HepG2 (cell line): ENCODE results near the gene PNPLA8. TPM values are rescaled to one million over a fixed set of nuclear protein-coding genes. Genes with fewer than 3 reads are reported as not detected.

ENCODE experiments used
- ATAC-seq: fragments of 200-7000 bp; cut with Tn5 transposase; 3 replicates; pipeline ENCODE4 v1.9.1; 2020; ENCODE audit warnings: mild to moderate bottlenecking, moderate library complexity
- BruUV-seq: library from RNA; stranded (reverse); fragments of 400-500 nt; replicated peaks from 2 replicates; lab custom pipeline; 2021; lab: Mats Ljungman, UMichigan
- CTCF ChIA-PET: fragments of 300-600 bp; formaldehyde crosslinking; extraction: SDS; loops from one replicate; lab custom pipeline; 2021; ENCODE audit warnings: low total read pairs, inconsistent platforms, low intra/inter-chr PET ratio; lab: Yijun Ruan, JAX
- POLR2A ChIA-PET: fragments of 350-600 bp; sonication (Branson Sonifier 250); formaldehyde crosslinking; loops from one replicate; lab custom pipeline; 2020; ENCODE audit warnings: antibody characterized with exemption, inconsistent platforms; lab: Yijun Ruan, JAX
- DNase-seq: peaks from one replicate; pipeline ENCODE4 v3.0.0-alpha.2; 2015; ENCODE audit warnings: low spot score
- FAIRE-seq: peaks from 3 replicates; lab custom pipeline; 2011; peaks lifted over from hg19 to GRCh38; lab: Jason Lieb, UNC
- H2AFZ ChIP-seq: one replicate; pipeline ENCODE4 v1.6.1; 2011; ENCODE audit warnings: low read length, inconsistent platforms
- H3K27ac ChIP-seq: fragments of 300-600 bp; 3 replicates; pipeline ENCODE4 v1.8.0; 2011; ENCODE audit warnings: mixed run types, mild to moderate bottlenecking, mixed read lengths, low read length, inconsistent platforms; ENCODE audit not compliant: insufficient read depth; ENCODE audit errors: extremely low read length
- H3K27me3 ChIP-seq, 2 experiments: fragments of 200-600 bp in 1 of 2; 2 replicates in 1 of 2; 3 replicates in 1 of 2; pipeline versions ENCODE4 v1.6.0 to v1.8.0; 2011; ENCODE audit warnings: low read length in 2 of 2, mild to moderate bottlenecking in 2 of 2, moderate library complexity in 2 of 2, inconsistent platforms in 1 of 2; ENCODE audit not compliant: insufficient read depth in 2 of 2, control insufficient read depth in 1 of 2
- H3K36me3 ChIP-seq, 2 experiments: fragments of 200-600 bp in 1 of 2; replicated peaks in 1 of 2; 2 replicates in 1 of 2; 3 replicates in 1 of 2; pipeline versions ENCODE4 v1.5.1 to v1.8.0; 2011; ENCODE audit warnings: low read length in 2 of 2, inconsistent platforms in 1 of 2; ENCODE audit not compliant: insufficient read depth in 2 of 2, control insufficient read depth in 1 of 2
- H3K4me1 ChIP-seq: 2 replicates; pipeline ENCODE4 v1.5.1; 2012; ENCODE audit warnings: low read length, inconsistent platforms; ENCODE audit not compliant: insufficient read depth
- H3K4me2 ChIP-seq: 2 replicates; pipeline ENCODE4 v1.6.0; 2011; ENCODE audit warnings: low read depth, low read length, inconsistent platforms
- H3K4me3 ChIP-seq, 3 experiments: fragments of 200-600 bp in 1 of 3; sonication (generic), shearing (Covaris generic) in 1 of 3; replicated peaks in 1 of 3; 2 replicates each; pipeline ENCODE4 v1.5.1; 2011 to 2016; ENCODE audit warnings: low read length in 3 of 3, inconsistent platforms in 2 of 3, low read depth in 2 of 3, mild to moderate bottlenecking in 2 of 3, control low read depth in 1 of 3, mixed read lengths in 1 of 3; ENCODE audit not compliant: insufficient read depth in 1 of 3
- H3K79me2 ChIP-seq: one replicate; pipeline ENCODE4 v1.6.1; 2011; ENCODE audit warnings: low read length, inconsistent platforms; ENCODE audit not compliant: insufficient read depth
- H3K9ac ChIP-seq: 2 replicates; pipeline ENCODE4 v1.6.0; 2011; ENCODE audit warnings: mild to moderate bottlenecking, low read depth, low read length, inconsistent platforms; ENCODE audit not compliant: insufficient read depth
- H3K9me3 ChIP-seq: 2 replicates; pipeline ENCODE4 v1.5.1; 2012; ENCODE audit warnings: mild to moderate bottlenecking, low read length
- H4K20me1 ChIP-seq: 2 replicates; pipeline ENCODE4 v1.6.0; 2011; ENCODE audit warnings: inconsistent platforms, mild to moderate bottlenecking, low read length, moderate library complexity; ENCODE audit not compliant: insufficient read depth
- PLRG1 ChIP-seq: fragments of 450-650 bp; conservative IDR thresholded peaks from 2 replicates; pipeline ENCODE4 v1.6.1; 2016
- SALL2 ChIP-seq: sonication (generic); formaldehyde crosslinking; IDR thresholded peaks from 2 replicates; pipeline ENCODE4 v1.8.1; 2023; ENCODE audit warnings: mild to moderate bottlenecking, missing genetic modification reagents, inconsistent platforms
- TOE1 ChIP-seq: sonication (generic); formaldehyde crosslinking; IDR thresholded peaks from 2 replicates; pipeline ENCODE4 v1.4.0; 2020; ENCODE audit warnings: mild to moderate bottlenecking, missing genetic modification reagents
- ZNF549 ChIP-seq: sonication (generic); formaldehyde crosslinking; IDR thresholded peaks from 2 replicates; pipeline ENCODE4 v1.5.0; 2020; ENCODE audit warnings: missing genetic modification reagents
- ZNF839 ChIP-seq: sonication (generic); formaldehyde crosslinking; IDR thresholded peaks from 2 replicates; pipeline ENCODE4 v1.4.0; 2020; ENCODE audit warnings: missing genetic modification reagents, mild to moderate bottlenecking, borderline replicate concordance
- WGBS: methylation state at CpG from one replicate; pipeline ENCODE4 v1.1.6; 2017; ENCODE audit warnings: low lambda C conversion rate; 5-methylcytosine and 5-hydroxymethylcytosine counted together
- in situ Hi-C: cut with HindIII; loops from 2 replicates; pipeline ENCODE4 v1.10.0; 2017; ENCODE audit warnings: low pct_unique_long_range_greater_than_20kb; ENCODE audit not compliant: extremely low pct_ligation_motif_present
- intact Hi-C: fragments of 100-400 bp; cut with micrococcal nuclease; formaldehyde crosslinking; loops from one replicate; pipeline ENCODE4 v1.10.0; 2022; ENCODE audit not compliant: unreplicated experiment
- polyA plus RNA-seq, 8 experiments: library from polyadenylated mRNA; depleted of rRNA in 3 of 8; stranded (reverse) in 7 of 8; unstranded in 1 of 8; fragments of >200 nt; fragmentation: Illumina TruSeq in 4 of 8; extraction: Trizol in 4 of 8; gene quantifications; 2 replicates each; pipeline versions ENCODE4 v1.2.1 to v1.2.3, GENCODE V29; 2011 to 2016; ENCODE audit warnings: low read depth in 4 of 8, missing spikeins in 1 of 8, mixed read lengths in 1 of 8; ENCODE audit not compliant: insufficient read depth in 1 of 8
- total RNA-seq, 5 experiments: library from RNA; depleted of rRNA; stranded (reverse); fragments of >200 nt; fragmentation: Illumina TruSeq; extraction: Trizol; gene quantifications; 2 replicates each; pipeline ENCODE4 v1.2.3, GENCODE V29; 2016; ENCODE audit warnings: low read depth in 1 of 5

The PNPLA8 gene
- total and polyA plus RNA-seq, 2 of the 13 experiments (the other 11 are each of a cell fraction or from before 2014, with no cell fraction given) = 6.3 to 11.4 TPM

DNA sequence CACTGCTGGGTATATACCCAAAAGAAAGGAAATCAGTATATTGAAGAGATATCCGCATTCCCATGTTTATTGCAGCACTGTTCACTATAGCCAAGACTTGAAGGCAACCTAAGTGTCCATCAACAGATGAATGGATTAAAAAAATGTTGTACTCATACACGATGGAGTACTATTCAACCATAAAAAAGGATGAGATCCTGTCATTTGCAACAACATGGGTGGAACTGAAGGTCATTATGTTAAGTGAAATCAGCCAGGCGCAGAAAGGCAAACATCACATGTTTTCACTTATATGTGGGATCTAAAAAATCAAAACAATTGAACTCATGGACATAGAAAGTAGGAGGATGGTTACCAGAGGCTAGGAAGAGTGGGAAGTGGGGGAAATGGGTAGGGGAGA is 89.0 kb downstream of the PNPLA8 start:
- in situ Hi-C loops = no loop called here

DNA sequence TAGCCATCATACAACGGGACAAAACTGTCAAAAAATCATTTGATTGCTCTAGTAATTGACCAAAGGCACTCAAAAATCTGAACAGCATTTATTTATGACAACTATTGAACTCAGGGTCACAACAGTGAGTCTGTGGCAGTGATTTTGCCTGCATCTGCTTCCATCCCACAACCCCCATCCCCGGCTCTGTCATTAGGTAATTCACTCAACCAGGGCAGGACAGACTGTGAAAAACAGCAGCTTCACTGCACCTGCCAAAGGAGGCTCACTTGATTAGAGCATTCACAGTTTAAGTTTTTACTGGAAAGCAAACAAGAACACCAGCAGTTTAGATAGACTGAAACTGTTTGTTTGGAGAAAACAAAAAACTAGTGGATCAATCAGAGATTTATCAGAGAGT is 91.9 kb downstream of the PNPLA8 start:
- POLR2A ChIA-PET = no interaction called here
- no peak overlapping the region for H2AFZ ChIP-seq
- H3K9ac ChIP-seq = no peak overlapping the region
- intact Hi-C loops (no loop called here), in situ Hi-C loops (no loop called here)
- H3K79me2 ChIP-seq = no peaks in the 10 kb centered on the region
- H3K27ac ChIP-seq = no peak overlapping the region
- DNase-seq (no peak), ATAC-seq (no peak), FAIRE-seq (no peak)
- H3K4me1 ChIP-seq = no peaks in the 10 kb centered on the region
- no peaks in the 10 kb centered on the region for H3K36me3 ChIP-seq
- H4K20me1 ChIP-seq = no peaks in the 10 kb centered on the region
- WGBS = 0% methylated on average over 2 of the region's 2 CpGs
- no peaks in the 10 kb centered on the region for H3K9me3 ChIP-seq
- CTCF ChIA-PET = no interaction called here
- no TSS peak for BruUV-seq
- no peak overlapping the region for H3K4me3 ChIP-seq
- no peak overlapping the region for H3K4me2 ChIP-seq
- TF ChIP-seq ZNF549 (CRISPR knock-in tag) (no peak), ZNF839 (no peak), PLRG1 (no peak), SALL2 (CRISPR knock-in tag) (no peak)
- H3K27me3 ChIP-seq = no peaks in the 10 kb centered on the region

More for the DNA sequence above, 89.0 kb downstream of the PNPLA8 start:
- CTCF ChIA-PET = no interaction called here
- FAIRE-seq (no peak), ATAC-seq (no peak), DNase-seq (no peak)
- no TSS peak for BruUV-seq
- H3K4me1 ChIP-seq = no peaks in the 10 kb centered on the region
- no peaks in the 10 kb centered on the region for H4K20me1 ChIP-seq
- no peaks in the 10 kb centered on the region for H3K79me2 ChIP-seq
- H3K9me3 ChIP-seq = no peaks in the 10 kb centered on the region
- POLR2A ChIA-PET = no interaction called here
- H2AFZ ChIP-seq = no peak overlapping the region
- H3K4me3 ChIP-seq = no peak overlapping the region
- no peak overlapping the region for H3K27ac ChIP-seq
- no peak overlapping the region for H3K9ac ChIP-seq
- 39% methylated on average over 3 of the region's 3 CpGs for WGBS
- no peaks in the 10 kb centered on the region for H3K36me3 ChIP-seq
- intact Hi-C loops = no loop called here
- H3K4me2 ChIP-seq = no peak overlapping the region
- H3K27me3 ChIP-seq = no peaks in the 10 kb centered on the region
- TF ChIP-seq TOE1 (CRISPR knock-in tag) = no peak
